SK-N-SH (cell line): Measurements from ENCODE around the gene GPR132. TPM values are rescaled to one million over a fixed set of nuclear protein-coding genes. Genes with fewer than 3 reads are reported as not detected.

Experiments used
- CTCF ChIA-PET: fragments of 300-600, 350-600 bp; formaldehyde crosslinking; extraction: SDS; loops from one replicate; lab custom pipeline; 2021; lab: Yijun Ruan, JAX
- POLR2A ChIA-PET: fragments of 350-600 bp; sonication (Branson Sonifier 250); formaldehyde crosslinking; extraction: SDS; loops from one replicate; lab custom pipeline; 2020; ENCODE audit warnings: antibody characterized with exemption, inconsistent platforms; lab: Yijun Ruan, JAX
- DNase-seq: peaks from one replicate; pipeline ENCODE4 v3.0.0; 2012
- H2AFZ ChIP-seq: fragments of 200-600 bp; sonication (generic); 2 replicates; pipeline ENCODE4 v1.8.1; 2016; ENCODE audit warnings: antibody characterized with exemption, mild to moderate bottlenecking, low read depth
- H3F3A ChIP-seq: fragments of 200-600 bp; sonication (generic); replicated peaks from 2 replicates; pipeline ENCODE3; 2016; ENCODE audit warnings: antibody characterized with exemption, mild to moderate bottlenecking; ENCODE audit not compliant: insufficient read depth
- H3K27ac ChIP-seq, 2 experiments: fragments of 200-500 bp in 1 of 2; fragments of 200-600 bp in 1 of 2; sonication (Bioruptor generic) in 1 of 2; sonication (generic), shearing (Covaris generic) in 1 of 2; 2 replicates each; pipeline versions ENCODE4 v1.5.1 to v1.6.1; 2014 to 2016; ENCODE audit warnings: low read depth in 2 of 2, inconsistent platforms in 1 of 2, low read length in 1 of 2, mild to moderate bottlenecking in 1 of 2, mixed read lengths in 1 of 2
- H3K27me3 ChIP-seq: fragments of 200-600 bp; sonication (generic), shearing (Covaris generic); 2 replicates; pipeline ENCODE4 v1.6.1; 2016; ENCODE audit warnings: mixed run types; ENCODE audit not compliant: insufficient read depth
- H3K36me3 ChIP-seq, 2 experiments: fragments of 200-500 bp in 1 of 2; fragments of 200-600 bp in 1 of 2; sonication (Bioruptor generic) in 1 of 2; sonication (generic) in 1 of 2; replicated peaks in 1 of 2; 2 replicates each; pipeline versions ENCODE3 to v1.5.1; 2014 to 2016; ENCODE audit warnings: low read length in 1 of 2, mild to moderate bottlenecking in 1 of 2; ENCODE audit not compliant: insufficient read depth in 2 of 2, control insufficient read depth in 1 of 2
- H3K4me1 ChIP-seq, 2 experiments: fragments of 200-500 bp in 1 of 2; fragments of 200-600 bp in 1 of 2; sonication (Bioruptor generic) in 1 of 2; sonication (generic), shearing (Covaris generic) in 1 of 2; 2 replicates each; pipeline versions ENCODE4 v1.5.1 to v1.6.1; 2014 to 2016; ENCODE audit warnings: low read depth in 1 of 2, low read length in 1 of 2, mixed run types in 1 of 2; ENCODE audit not compliant: insufficient read depth in 2 of 2, control insufficient read depth in 1 of 2
- H3K4me2 ChIP-seq: fragments of 200-600 bp; sonication (generic), shearing (Covaris generic); 2 replicates; pipeline ENCODE4 v1.6.1; 2017; ENCODE audit warnings: mixed run types
- H3K4me3 ChIP-seq, 2 experiments: fragments of 200-500 bp in 1 of 2; fragments of 200-600 bp in 1 of 2; sonication (Bioruptor generic) in 1 of 2; sonication (generic), shearing (Covaris generic) in 1 of 2; 2 replicates each; pipeline versions ENCODE4 v1.5.1 to v1.8.1; 2014 to 2016; ENCODE audit warnings: low read depth in 2 of 2, inconsistent platforms in 1 of 2, low read length in 1 of 2, mild to moderate bottlenecking in 1 of 2, mixed read lengths in 1 of 2, moderate library complexity in 1 of 2
- H3K79me2 ChIP-seq: fragments of 200-600 bp; sonication (generic); 2 replicates; pipeline ENCODE4 v1.8.1; 2017; ENCODE audit warnings: mild to moderate bottlenecking; ENCODE audit not compliant: insufficient read depth
- H3K9ac ChIP-seq: fragments of 200-600 bp; sonication (generic); 2 replicates; pipeline ENCODE4 v1.6.1; 2017; ENCODE audit warnings: mixed run types
- H3K9me2 ChIP-seq: fragments of 200-600 bp; sonication (generic); 2 replicates; pipeline ENCODE4 v1.6.1; 2017; ENCODE audit warnings: mixed run types
- H3K9me3 ChIP-seq: fragments of 200-600 bp; sonication (generic); 2 replicates; pipeline ENCODE4 v1.6.1; 2017; ENCODE audit warnings: mixed run types, mild to moderate bottlenecking, moderate library complexity
- H4K20me1 ChIP-seq: fragments of 200-600 bp; sonication (generic); 2 replicates; pipeline ENCODE4 v1.6.1; 2017; ENCODE audit warnings: mild to moderate bottlenecking, mixed run types; ENCODE audit not compliant: insufficient read depth
- EZH2phosphoT487 ChIP-seq: fragments of 200-600 bp; sonication (generic); IDR thresholded peaks from 2 replicates; pipeline ENCODE4 v1.6.1; 2017; ENCODE audit warnings: low read depth, mixed run types, mild to moderate bottlenecking, antibody characterized with exemption, moderate library complexity, borderline replicate concordance
- FOSL2 ChIP-seq: IDR thresholded peaks from 2 replicates; pipeline ENCODE4 v1.4.0; 2012; ENCODE audit warnings: low read depth, mild to moderate bottlenecking, moderate library complexity, borderline replicate concordance
- NFIC ChIP-seq: IDR thresholded peaks from 2 replicates; pipeline ENCODE4 v1.4.0; 2012; ENCODE audit warnings: borderline replicate concordance
- TAF1 ChIP-seq: IDR thresholded peaks from 2 replicates; pipeline ENCODE4 v1.6.1; 2012; ENCODE audit warnings: low read depth, mild to moderate bottlenecking, low read length, moderate library complexity, borderline replicate concordance
- WGBS: methylation state at CpG from one replicate; pipeline ENCODE4 v1.1.6; 2017; ENCODE audit warnings: low lambda C conversion rate; 5-methylcytosine and 5-hydroxymethylcytosine counted together
- polyA plus RNA-seq, 3 experiments: library from polyadenylated mRNA; depleted of rRNA; stranded (reverse); fragments of >200 nt; gene quantifications; 2 replicates each; pipeline ENCODE4 v1.2.3, GENCODE V29; 2012
- TF ChIP-seq, protein P1 (sequence below): IDR thresholded peaks from 2 replicates; pipeline ENCODE4 v1.4.0; 2012; ENCODE audit warnings: low read depth, borderline replicate concordance
- TF ChIP-seq, protein P2 (sequence below): fragments of 150-350 bp; IDR thresholded peaks from 2 replicates; pipeline ENCODE4 v1.6.1; 2017; ENCODE audit warnings: antibody characterized with exemption, low read length, low read depth, borderline replicate concordance

Gene GPR132
- polyA plus RNA-seq, 1 of the 3 experiments (the other 2 are of a cell fraction) = not detected

DNA sequence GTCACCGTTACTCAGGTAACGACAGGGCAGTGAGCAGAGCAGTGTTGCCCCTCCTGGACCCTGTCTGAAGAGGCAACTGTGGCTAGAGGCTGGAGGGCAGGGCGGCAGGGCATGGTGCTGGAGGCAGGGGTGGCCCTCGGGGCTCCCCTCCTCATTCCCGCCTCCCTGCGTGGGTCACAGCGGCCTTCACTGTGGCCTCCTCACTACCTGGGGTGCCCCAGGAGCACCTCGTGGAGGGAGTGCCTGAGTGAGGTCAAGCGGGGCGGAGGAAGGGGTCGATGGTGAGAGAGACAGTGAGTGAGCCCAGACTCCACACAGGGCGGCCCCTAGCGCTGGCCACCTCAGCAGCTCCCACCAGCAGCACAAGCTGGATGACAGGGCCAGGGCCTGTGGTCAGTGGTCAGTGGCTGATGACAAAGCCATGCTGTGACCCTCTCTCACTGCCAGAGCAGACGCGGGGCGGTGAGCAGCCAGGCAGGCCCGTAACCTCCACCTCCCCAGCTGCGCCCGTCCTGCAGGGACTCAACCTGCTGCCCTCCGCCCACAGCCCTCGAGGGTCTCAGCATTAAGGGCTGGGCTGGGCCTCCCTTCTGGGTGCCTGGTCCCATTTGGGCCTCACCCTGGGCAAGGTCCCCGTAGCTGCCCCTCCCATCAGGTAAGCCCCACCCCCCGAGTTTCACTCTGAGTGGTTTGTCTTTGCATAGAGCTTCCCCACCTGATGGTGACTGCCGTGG lies 17.8 kb downstream of the GPR132 start (continued):
- TF ChIP-seq, protein P1, sequence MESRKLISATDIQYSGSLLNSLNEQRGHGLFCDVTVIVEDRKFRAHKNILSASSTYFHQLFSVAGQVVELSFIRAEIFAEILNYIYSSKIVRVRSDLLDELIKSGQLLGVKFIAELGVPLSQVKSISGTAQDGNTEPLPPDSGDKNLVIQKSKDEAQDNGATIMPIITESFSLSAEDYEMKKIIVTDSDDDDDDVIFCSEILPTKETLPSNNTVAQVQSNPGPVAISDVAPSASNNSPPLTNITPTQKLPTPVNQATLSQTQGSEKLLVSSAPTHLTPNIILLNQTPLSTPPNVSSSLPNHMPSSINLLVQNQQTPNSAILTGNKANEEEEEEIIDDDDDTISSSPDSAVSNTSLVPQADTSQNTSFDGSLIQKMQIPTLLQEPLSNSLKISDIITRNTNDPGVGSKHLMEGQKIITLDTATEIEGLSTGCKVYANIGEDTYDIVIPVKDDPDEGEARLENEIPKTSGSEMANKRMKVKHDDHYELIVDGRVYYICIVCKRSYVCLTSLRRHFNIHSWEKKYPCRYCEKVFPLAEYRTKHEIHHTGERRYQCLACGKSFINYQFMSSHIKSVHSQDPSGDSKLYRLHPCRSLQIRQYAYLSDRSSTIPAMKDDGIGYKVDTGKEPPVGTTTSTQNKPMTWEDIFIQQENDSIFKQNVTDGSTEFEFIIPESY = no peak

DNA sequence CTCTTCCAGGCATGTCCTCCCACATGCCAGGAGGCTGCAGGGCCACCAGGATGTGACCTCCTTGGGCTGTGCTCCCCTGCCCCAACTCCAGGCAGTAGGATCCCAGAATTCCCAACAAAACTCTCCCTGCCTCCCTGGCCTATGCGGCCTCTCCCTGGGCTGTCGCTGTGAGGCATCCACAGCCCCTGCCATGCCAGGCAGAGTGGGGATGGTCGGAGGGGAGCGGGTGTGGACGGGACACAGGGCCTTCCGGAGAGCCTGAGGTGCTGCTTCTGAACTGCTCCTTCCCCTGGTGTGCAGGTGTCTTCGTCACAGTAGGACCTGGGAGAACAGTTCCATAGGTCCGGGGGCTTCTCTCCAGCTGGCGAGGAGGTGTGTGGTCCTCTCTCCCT lies 18.3 kb downstream of the GPR132 start:
- H3F3A ChIP-seq = peaks cover 8% of the 10 kb centered on the region
- H3K4me1 ChIP-seq = peaks cover 0 to 5% of the 10 kb centered on the region in 2 experiments; a peak in 1 of 4 replicates
- H3K36me3 ChIP-seq = no peaks in the 10 kb centered on the region
- TF ChIP-seq EZH2phosphoT487 = no peak
- TF ChIP-seq TAF1 = no peak
- TF ChIP-seq, protein P2, sequence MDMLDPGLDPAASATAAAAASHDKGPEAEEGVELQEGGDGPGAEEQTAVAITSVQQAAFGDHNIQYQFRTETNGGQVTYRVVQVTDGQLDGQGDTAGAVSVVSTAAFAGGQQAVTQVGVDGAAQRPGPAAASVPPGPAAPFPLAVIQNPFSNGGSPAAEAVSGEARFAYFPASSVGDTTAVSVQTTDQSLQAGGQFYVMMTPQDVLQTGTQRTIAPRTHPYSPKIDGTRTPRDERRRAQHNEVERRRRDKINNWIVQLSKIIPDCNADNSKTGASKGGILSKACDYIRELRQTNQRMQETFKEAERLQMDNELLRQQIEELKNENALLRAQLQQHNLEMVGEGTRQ = no peak
- no peak for TF ChIP-seq NFIC
- TF ChIP-seq, protein P1 = no peak
- no peak for TF ChIP-seq FOSL2
- POLR2A ChIA-PET = no interaction called here
- no peak overlapping the region for H3K4me2 ChIP-seq
- no peak overlapping the region for H3K27ac ChIP-seq
- CTCF ChIA-PET = interaction anchor here (0.6 to 8.1 kb wide), 25 partner anchors 11 to 283 kb away, joined by 3 to 284 read pairs (median 12); partner anchors contain the start of genes CDCA4 and CLBA1
- no peaks in the 10 kb centered on the region for H3K79me2 ChIP-seq
- DNase-seq = no peak
- H3K27me3 ChIP-seq = no peaks in the 10 kb centered on the region
- no peak overlapping the region for H2AFZ ChIP-seq
- H4K20me1 ChIP-seq = no peaks in the 10 kb centered on the region
- H3K9ac ChIP-seq = no peak overlapping the region
- H3K4me3 ChIP-seq = no peak overlapping the region
- WGBS = 100% methylated on average over 4 of the region's 9 CpGs
- H3K9me3 ChIP-seq = no peaks in the 10 kb centered on the region
- no peaks in the 10 kb centered on the region for H3K9me2 ChIP-seq
